ENCODE measurements around the gene ALOXE3.

ALOXE3 gene

DNA sequence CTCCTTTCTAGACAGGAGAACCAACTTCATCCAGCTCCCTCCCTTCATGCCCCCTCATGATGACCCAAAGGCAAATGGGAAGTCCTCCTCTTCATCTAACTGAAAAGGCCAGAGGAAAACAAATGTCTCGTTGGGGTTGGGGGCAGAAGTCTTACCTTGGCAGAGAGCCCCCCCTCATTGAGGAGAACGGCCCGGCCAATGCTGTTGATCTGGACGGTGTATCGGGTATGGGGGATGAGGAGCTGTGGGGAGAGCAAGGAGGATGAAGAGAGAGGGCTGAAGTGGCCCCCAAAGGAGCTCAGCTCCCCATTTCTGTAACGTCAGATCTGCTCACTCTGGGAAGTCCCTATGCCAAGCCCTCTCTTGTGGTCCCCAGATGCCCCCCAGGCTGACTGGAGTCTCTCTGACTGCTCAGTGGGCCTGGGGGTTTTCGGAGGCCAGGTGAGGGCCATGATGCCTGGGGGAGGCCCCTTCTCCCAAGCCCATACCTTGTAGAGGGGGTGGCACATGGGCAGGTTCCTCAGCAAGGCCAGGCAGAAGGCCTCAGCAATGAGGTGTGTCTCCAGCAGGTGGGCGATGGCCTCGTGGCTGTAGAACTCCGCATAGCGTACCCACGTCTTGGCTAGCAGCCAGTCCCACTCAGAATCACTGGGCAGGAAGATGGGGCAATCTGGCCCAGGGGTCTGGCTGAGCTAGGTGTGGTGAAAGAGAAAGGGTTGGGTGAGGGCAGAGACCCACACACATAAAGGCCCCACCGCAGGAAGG, 41.6 kb downstream of the ALOXE3 start:
- TF ChIP-seq YY1 (IDR thresholded peaks at IDR 0.05; ENCODE audit: low read depth), result no peak
- TF ChIP-seq EGR1 (IDR thresholded peaks at IDR 0.05), result no peak
- no peak for TF ChIP-seq TAF1 (IDR thresholded peaks at IDR 0.05; ENCODE audit: low read depth)
- TF ChIP-seq RAD21 (IDR thresholded peaks at IDR 0.05; ENCODE audit: low read depth), result no peak
- no peak for TF ChIP-seq ZBTB7A (IDR thresholded peaks at IDR 0.05; ENCODE audit: low read depth)
- TF ChIP-seq TCF12 (IDR thresholded peaks at IDR 0.05; ENCODE audit: low read depth), result no peak
- TF ChIP-seq, protein P1, sequence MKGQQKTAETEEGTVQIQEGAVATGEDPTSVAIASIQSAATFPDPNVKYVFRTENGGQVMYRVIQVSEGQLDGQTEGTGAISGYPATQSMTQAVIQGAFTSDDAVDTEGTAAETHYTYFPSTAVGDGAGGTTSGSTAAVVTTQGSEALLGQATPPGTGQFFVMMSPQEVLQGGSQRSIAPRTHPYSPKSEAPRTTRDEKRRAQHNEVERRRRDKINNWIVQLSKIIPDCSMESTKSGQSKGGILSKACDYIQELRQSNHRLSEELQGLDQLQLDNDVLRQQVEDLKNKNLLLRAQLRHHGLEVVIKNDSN (IDR thresholded peaks at IDR 0.05), result no peak
- no peak for TF ChIP-seq NFIC (IDR thresholded peaks at IDR 0.05)
- TF ChIP-seq, protein P2, sequence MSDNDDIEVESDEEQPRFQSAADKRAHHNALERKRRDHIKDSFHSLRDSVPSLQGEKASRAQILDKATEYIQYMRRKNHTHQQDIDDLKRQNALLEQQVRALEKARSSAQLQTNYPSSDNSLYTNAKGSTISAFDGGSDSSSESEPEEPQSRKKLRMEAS (IDR thresholded peaks at IDR 0.05), result no peak

DNA sequence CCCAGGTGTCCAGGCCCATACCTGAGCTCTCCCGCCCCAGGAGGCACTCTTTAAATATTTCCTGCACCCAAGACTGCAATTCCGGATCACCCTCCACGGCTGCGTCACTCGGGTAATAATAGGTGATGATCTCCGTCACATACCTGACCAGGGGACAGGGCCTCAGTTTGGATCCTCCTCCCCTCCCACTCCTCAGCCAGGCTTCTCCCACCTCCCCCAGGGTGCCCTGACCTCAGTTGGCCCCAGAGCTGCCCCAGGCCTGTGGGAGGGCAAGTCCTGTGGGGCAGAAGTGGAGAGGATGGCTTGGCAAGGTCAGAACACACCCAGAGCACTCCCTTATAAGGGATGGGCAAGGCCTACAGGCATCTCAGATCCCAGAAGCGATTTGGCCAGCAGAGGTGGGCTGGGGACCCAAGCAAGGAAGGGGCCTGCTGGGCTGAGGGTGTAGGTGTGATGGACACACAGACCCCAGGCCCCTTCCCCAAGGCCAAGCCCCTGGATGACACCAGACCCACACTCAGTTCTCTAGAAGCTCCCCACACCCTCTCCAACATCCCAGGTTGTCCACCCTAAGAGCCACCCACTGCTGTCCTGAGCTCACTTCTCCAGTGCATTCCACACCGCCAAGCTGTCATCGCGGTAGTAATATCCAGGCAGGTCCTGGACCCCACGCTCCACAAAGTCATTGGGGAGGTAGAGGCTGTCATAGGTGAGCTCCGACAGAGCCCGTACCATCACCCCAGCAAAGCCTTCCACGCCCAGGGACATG, 42.6 kb downstream of the ALOXE3 start:
- TF ChIP-seq YY1 (IDR thresholded peaks at IDR 0.05; ENCODE audit: low read depth) (no peak), RAD21 (IDR thresholded peaks at IDR 0.05; ENCODE audit: low read depth) (no peak), FOXM1 (IDR thresholded peaks at IDR 0.05; ENCODE audit: borderline replicate concordance, low read depth) (no peak), EP300 (IDR thresholded peaks at IDR 0.05; ENCODE audit: borderline replicate concordance) (no peak), TCF12 (IDR thresholded peaks at IDR 0.05; ENCODE audit: low read depth) (no peak), TEAD4 (IDR thresholded peaks at IDR 0.05) (no peak), TAF1 (IDR thresholded peaks at IDR 0.05; ENCODE audit: low read depth) (no peak)
- TF ChIP-seq, protein P3, sequence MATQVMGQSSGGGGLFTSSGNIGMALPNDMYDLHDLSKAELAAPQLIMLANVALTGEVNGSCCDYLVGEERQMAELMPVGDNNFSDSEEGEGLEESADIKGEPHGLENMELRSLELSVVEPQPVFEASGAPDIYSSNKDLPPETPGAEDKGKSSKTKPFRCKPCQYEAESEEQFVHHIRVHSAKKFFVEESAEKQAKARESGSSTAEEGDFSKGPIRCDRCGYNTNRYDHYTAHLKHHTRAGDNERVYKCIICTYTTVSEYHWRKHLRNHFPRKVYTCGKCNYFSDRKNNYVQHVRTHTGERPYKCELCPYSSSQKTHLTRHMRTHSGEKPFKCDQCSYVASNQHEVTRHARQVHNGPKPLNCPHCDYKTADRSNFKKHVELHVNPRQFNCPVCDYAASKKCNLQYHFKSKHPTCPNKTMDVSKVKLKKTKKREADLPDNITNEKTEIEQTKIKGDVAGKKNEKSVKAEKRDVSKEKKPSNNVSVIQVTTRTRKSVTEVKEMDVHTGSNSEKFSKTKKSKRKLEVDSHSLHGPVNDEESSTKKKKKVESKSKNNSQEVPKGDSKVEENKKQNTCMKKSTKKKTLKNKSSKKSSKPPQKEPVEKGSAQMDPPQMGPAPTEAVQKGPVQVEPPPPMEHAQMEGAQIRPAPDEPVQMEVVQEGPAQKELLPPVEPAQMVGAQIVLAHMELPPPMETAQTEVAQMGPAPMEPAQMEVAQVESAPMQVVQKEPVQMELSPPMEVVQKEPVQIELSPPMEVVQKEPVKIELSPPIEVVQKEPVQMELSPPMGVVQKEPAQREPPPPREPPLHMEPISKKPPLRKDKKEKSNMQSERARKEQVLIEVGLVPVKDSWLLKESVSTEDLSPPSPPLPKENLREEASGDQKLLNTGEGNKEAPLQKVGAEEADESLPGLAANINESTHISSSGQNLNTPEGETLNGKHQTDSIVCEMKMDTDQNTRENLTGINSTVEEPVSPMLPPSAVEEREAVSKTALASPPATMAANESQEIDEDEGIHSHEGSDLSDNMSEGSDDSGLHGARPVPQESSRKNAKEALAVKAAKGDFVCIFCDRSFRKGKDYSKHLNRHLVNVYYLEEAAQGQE (IDR thresholded peaks at IDR 0.05; ENCODE audit: low read depth), result no peak
- TF ChIP-seq, protein P2 (IDR thresholded peaks at IDR 0.05), result no peak
- TF ChIP-seq, protein P1 (IDR thresholded peaks at IDR 0.05), result no peak

DNA sequence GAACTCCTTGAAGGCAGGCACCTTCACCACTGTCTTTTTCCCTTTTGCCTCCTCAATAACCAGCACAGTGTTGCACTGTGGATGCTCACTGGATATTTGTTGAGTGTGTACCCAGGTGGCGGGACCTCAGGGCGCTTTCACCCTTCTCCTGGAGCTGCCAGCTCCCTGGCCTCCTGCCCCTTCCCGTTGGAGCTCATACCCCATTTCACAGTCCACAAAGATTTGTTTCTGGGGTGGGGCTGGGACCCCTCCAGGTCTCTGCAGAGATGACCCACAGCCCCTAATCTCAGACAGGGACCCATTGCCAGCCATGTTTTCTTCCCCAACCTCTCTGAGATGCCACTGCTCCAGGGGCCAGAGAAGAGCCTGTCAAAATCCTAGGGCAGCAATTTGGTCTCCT, 43.2 kb downstream of the ALOXE3 start:
- TF ChIP-seq FOXM1 (IDR thresholded peaks at IDR 0.05; ENCODE audit: borderline replicate concordance, low read depth) (no peak), CEBPB (IDR thresholded peaks at IDR 0.05) (no peak), EP300 (IDR thresholded peaks at IDR 0.05; ENCODE audit: borderline replicate concordance) (no peak), EGR1 (IDR thresholded peaks at IDR 0.05) (no peak)
- TF ChIP-seq, protein P3 (IDR thresholded peaks at IDR 0.05; ENCODE audit: low read depth), result no peak
- TF ChIP-seq, protein P1 (IDR thresholded peaks at IDR 0.05), result no peak

DNA sequence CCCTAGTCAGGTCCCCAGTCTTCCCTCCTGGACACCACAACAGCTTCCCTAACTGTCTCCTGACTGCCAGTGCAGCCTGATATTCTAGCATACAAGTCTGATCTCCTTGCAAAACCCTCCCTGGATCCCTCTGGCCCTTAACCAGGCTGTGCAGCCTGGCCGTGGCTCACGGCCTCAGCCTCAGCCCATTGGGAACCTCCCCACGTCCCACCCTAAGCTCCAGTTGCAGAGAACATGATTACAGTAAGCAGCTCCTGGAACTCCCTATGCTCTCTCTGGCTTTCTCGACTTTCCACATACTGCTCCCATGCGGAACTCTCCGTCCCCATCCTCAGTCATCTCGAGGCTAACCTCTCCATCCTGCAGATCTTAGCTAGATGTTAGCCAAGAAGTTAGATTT, 43.8 kb downstream of the ALOXE3 start:
- TF ChIP-seq, protein P1 (IDR thresholded peaks at IDR 0.05), result no peak
- TF ChIP-seq ZBTB7A (IDR thresholded peaks at IDR 0.05; ENCODE audit: low read depth) (no peak), EP300 (IDR thresholded peaks at IDR 0.05; ENCODE audit: borderline replicate concordance) (no peak), EGR1 (IDR thresholded peaks at IDR 0.05) (no peak), NFIC (IDR thresholded peaks at IDR 0.05) (no peak), TCF12 (IDR thresholded peaks at IDR 0.05; ENCODE audit: low read depth) (no peak), RAD21 (IDR thresholded peaks at IDR 0.05; ENCODE audit: low read depth) (no peak), TEAD4 (IDR thresholded peaks at IDR 0.05) (no peak), CREB1 (IDR thresholded peaks at IDR 0.05; ENCODE audit: low read depth) (no peak), CEBPB (IDR thresholded peaks at IDR 0.05) (no peak), FOXM1 (IDR thresholded peaks at IDR 0.05; ENCODE audit: borderline replicate concordance, low read depth) (no peak), YY1 (IDR thresholded peaks at IDR 0.05; ENCODE audit: low read depth) (no peak)
- TF ChIP-seq, protein P2 (IDR thresholded peaks at IDR 0.05), result no peak
- TF ChIP-seq, protein P3 (IDR thresholded peaks at IDR 0.05; ENCODE audit: low read depth), result no peak
